Endodermal cell (in vitro differentiated cells): ENCODE data around the gene GRM5. TPM values are rescaled to one million over a fixed set of nuclear protein-coding genes. Genes with fewer than 3 reads are reported as not detected.

Experiments used
- DNase-seq: peaks from one replicate; pipeline ENCODE4 v3.0.0-alpha.2; 2017
- H3K27ac ChIP-seq: 2 replicates; pipeline ENCODE4 v1.5.1; 2013; ENCODE audit warnings: mild to moderate bottlenecking, low read depth, low read length, moderate library complexity
- H3K27me3 ChIP-seq: 2 replicates; pipeline ENCODE4 v1.6.1; 2013; ENCODE audit warnings: mild to moderate bottlenecking, low read length, moderate library complexity; ENCODE audit not compliant: insufficient read depth, control insufficient read depth, poor library complexity, severe bottlenecking
- H3K36me3 ChIP-seq: 2 replicates; pipeline ENCODE4 v1.7.0; 2013; ENCODE audit warnings: mild to moderate bottlenecking, low read length, moderate library complexity; ENCODE audit not compliant: control insufficient read depth, insufficient read depth
- H3K4me1 ChIP-seq: one replicate; pipeline ENCODE4 v1.7.0; 2013; ENCODE audit warnings: low read length; ENCODE audit not compliant: control insufficient read depth, insufficient read depth
- H3K4me3 ChIP-seq: 2 replicates; pipeline ENCODE4 v1.5.1; 2013; ENCODE audit warnings: mild to moderate bottlenecking, low read length, moderate library complexity
- H3K9ac ChIP-seq: 2 replicates; pipeline ENCODE4 v1.6.1; 2013; ENCODE audit warnings: mild to moderate bottlenecking, low read length, moderate library complexity; ENCODE audit not compliant: poor library complexity, severe bottlenecking; ENCODE audit errors: extremely low read depth
- H3K9me3 ChIP-seq: 2 replicates; pipeline ENCODE4 v1.6.1; 2013; ENCODE audit warnings: mild to moderate bottlenecking, low read length, moderate library complexity; ENCODE audit not compliant: control insufficient read depth
- H3K27ac Mint-ChIP-seq: 2 replicates; pipeline ENCODE4 v1.8.0; 2020; ENCODE audit warnings: mixed read lengths
- H3K27me3 Mint-ChIP-seq: 2 replicates; pipeline ENCODE4 v1.8.0; 2021; ENCODE audit warnings: mild to moderate bottlenecking, mixed read lengths; ENCODE audit not compliant: insufficient read depth
- H3K36me3 Mint-ChIP-seq: 2 replicates; pipeline ENCODE4 v1.8.0; 2020; ENCODE audit warnings: low read depth, mixed read lengths
- H3K4me1 Mint-ChIP-seq: 2 replicates; pipeline ENCODE4 v1.8.0; 2020; ENCODE audit warnings: mixed read lengths
- H3K4me3 Mint-ChIP-seq: 2 replicates; pipeline ENCODE4 v1.8.0; 2020; ENCODE audit warnings: mild to moderate bottlenecking, moderate library complexity, mixed read lengths
- H3K9me3 Mint-ChIP-seq: 2 replicates; pipeline ENCODE4 v1.8.0; 2020; ENCODE audit warnings: mild to moderate bottlenecking, mixed read lengths
- WGBS, 2 experiments: methylation state at CpG; one replicate each; pipeline versions ENCODE4 v1.1.5 to v1.1.7; 2013; ENCODE audit warnings: missing lambda C conversion rate in 2 of 2, mixed read lengths in 1 of 2; ENCODE audit not compliant: insufficient coverage in 1 of 2, insufficient read length in 1 of 2; 5-methylcytosine and 5-hydroxymethylcytosine counted together
- total RNA-seq, 2 donors: library from RNA; stranded (reverse); fragmentation: NEBNext Ultra II Directional in 1 of 2; extraction: Animal tissue kit (Norgen Biotek cat#: 25700) in 1 of 2; gene quantifications; 2 replicates in 1 of 2; 3 replicates in 1 of 2; pipeline ENCODE4 v1.2.1, GENCODE V29; 2021
- TF ChIP-seq, protein P1 (sequence below): fragments of 200-600 bp; sonication (generic); conservative IDR thresholded peaks from 2 replicates; pipeline ENCODE4 v1.5.0; 2021; ENCODE audit warnings: antibody characterized with exemption, mild to moderate bottlenecking

The GRM5 gene
- total RNA-seq, 2 donors from 2014 or later, result 0.07 to 0.09 TPM

DNA sequence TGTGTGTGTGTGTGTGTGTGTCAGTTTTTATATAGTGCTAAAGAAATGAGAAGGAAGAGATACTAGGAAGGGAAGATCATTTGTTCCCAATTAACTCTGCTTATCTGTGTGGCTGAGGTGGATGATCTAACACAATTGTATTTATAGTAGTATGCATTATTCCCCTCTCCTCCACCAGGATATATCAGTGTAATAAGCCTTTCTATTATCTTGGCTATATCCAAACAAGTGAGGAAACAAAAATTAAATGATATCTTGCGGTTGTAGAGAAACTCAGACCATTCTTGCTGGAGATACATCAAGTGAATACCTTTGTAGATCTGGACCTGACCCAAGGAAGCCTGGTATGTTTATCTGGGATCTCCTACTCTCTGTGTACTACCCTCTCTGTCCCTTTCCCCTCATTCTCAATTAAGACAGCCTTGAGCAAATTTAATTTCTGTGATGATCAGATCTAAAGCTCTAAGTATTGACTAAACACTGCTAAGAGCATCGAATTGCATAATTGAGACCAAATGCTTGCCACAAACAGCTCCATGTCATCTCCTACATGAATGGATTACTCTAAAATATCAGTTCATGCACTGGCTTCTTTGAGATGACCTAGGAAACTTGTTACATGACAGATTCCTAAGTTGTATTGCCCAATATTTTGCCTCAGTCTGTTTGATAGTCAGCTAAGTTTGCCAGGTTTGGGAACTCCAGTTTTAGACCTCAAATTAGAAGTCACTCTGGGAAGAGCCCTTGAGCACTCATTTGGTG is 543.0 kb downstream of the GRM5 start:
- no peak overlapping the region for H3K9ac ChIP-seq

DNA sequence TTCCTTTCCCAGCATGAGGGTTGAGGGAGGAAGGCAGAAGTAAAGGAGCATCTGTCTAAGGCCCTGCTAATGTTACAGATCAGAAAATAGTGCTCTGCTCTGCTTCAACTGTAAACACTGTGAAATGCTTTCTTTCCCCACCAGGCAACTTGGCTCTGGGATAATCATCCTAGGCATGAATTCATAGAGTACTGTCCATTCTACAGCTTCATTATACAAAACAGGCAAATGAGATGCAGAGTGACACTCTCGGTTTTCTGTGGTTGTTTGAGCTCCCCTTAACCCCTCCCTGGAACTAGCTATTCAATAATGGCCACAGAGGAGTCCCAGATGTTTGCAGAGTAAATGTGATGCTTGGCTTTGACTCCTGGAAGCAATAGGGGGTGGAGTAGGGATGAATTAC is 544.0 kb downstream of the GRM5 start:
- no peaks in the 10 kb centered on the region for H3K36me3 ChIP-seq
- Mint-ChIP-seq H3K27ac (no peak overlapping the region), H3K36me3 (no peaks in the 10 kb centered on the region), H3K4me3 (no peak overlapping the region), H3K4me1 (peaks cover 4% of the 10 kb centered on the region), H3K9me3 (no peaks in the 10 kb centered on the region), H3K27me3 (no peaks in the 10 kb centered on the region)
- no peaks in the 10 kb centered on the region for H3K9me3 ChIP-seq
- 65% methylated on average over 1 of the region's 1 CpG; no CpG with 5 or more reads in 1 of the 2 experiments for WGBS, 2 experiments
- no peak overlapping the region for H3K27ac ChIP-seq
- no peak for DNase-seq
- H3K4me1 ChIP-seq, result no peaks in the 10 kb centered on the region
- H3K27me3 ChIP-seq, result no peaks in the 10 kb centered on the region
- no peak overlapping the region for H3K9ac ChIP-seq
- H3K4me3 ChIP-seq, result no peak overlapping the region
- TF ChIP-seq, protein P1, sequence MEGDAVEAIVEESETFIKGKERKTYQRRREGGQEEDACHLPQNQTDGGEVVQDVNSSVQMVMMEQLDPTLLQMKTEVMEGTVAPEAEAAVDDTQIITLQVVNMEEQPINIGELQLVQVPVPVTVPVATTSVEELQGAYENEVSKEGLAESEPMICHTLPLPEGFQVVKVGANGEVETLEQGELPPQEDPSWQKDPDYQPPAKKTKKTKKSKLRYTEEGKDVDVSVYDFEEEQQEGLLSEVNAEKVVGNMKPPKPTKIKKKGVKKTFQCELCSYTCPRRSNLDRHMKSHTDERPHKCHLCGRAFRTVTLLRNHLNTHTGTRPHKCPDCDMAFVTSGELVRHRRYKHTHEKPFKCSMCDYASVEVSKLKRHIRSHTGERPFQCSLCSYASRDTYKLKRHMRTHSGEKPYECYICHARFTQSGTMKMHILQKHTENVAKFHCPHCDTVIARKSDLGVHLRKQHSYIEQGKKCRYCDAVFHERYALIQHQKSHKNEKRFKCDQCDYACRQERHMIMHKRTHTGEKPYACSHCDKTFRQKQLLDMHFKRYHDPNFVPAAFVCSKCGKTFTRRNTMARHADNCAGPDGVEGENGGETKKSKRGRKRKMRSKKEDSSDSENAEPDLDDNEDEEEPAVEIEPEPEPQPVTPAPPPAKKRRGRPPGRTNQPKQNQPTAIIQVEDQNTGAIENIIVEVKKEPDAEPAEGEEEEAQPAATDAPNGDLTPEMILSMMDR, result no peak

More for the DNA sequence above, 543.0 kb downstream of the GRM5 start:
- Mint-ChIP-seq H3K4me1 (peaks cover 4% of the 10 kb centered on the region), H3K4me3 (no peak overlapping the region), H3K27me3 (no peaks in the 10 kb centered on the region), H3K9me3 (no peaks in the 10 kb centered on the region), H3K36me3 (no peaks in the 10 kb centered on the region), H3K27ac (no peak overlapping the region)
- TF ChIP-seq, protein P1, result no peak
- H3K9me3 ChIP-seq, result no peaks in the 10 kb centered on the region
- H3K4me1 ChIP-seq, result no peaks in the 10 kb centered on the region
- H3K27ac ChIP-seq, result no peak overlapping the region
- H3K36me3 ChIP-seq, result no peaks in the 10 kb centered on the region
- H3K27me3 ChIP-seq, result no peaks in the 10 kb centered on the region
- H3K4me3 ChIP-seq, result no peak overlapping the region
- no peak for DNase-seq
- 92 to 94% methylated on average over 2 of the region's 2 CpGs for WGBS, 2 experiments

DNA sequence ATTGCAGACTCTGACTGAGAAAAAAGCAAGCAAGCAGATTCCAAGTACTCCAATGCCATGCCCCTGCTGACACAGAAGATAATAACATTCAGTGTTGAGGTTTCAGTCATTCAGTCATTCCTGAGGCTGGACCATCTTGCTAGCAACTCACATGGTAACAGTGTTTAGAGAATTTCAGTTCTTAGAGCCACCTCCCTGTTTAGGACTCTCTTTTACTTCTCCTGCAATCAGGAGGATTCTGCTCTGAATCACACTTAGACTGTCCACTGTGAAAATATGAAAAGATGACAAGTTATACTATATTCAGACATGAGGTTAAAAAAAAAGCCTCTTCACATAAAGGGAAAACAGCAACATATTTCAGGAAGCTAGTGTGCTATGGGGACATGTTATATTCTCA is 544.4 kb downstream of the GRM5 start:
- H3K27ac Mint-ChIP-seq, result no peak overlapping the region
- H3K27me3 Mint-ChIP-seq, result no peaks in the 10 kb centered on the region
- no peaks in the 10 kb centered on the region for H3K9me3 Mint-ChIP-seq
- Histone ChIP-seq H3K4me3 (no peak overlapping the region), H3K9me3 (no peaks in the 10 kb centered on the region), H3K36me3 (no peaks in the 10 kb centered on the region), H3K9ac (no peak overlapping the region), H3K4me1 (no peaks in the 10 kb centered on the region), H3K27ac (no peak overlapping the region), H3K27me3 (no peaks in the 10 kb centered on the region)
- TF ChIP-seq, protein P1, result no peak
- no peak for DNase-seq
- no peaks in the 10 kb centered on the region for H3K36me3 Mint-ChIP-seq
- H3K4me3 Mint-ChIP-seq, result no peak overlapping the region
- H3K4me1 Mint-ChIP-seq, result peaks cover 4% of the 10 kb centered on the region
